Measurements from ENCODE around the gene TYR. TPM values are rescaled to one million over a fixed set of nuclear protein-coding genes. Genes with fewer than 3 reads are reported as not detected.
"Not testable (repeated sequence)": the region's sequence is repeated elsewhere in the genome, so short reads cannot be mapped to it uniquely, and the experiment has no call there.

TYR gene
- total RNA-seq, 1 experiment from 2014 or later: not detected

GRCh38 chr11:89275966-89276365, 98.3 kb downstream of the TYR start:
- Histone ChIP-seq H3K36me3 (ENCODE audit: low read depth) (no peaks in the 10 kb centered on the region), H3K4me1 (replicated peaks; ENCODE audit: insufficient read depth) (no peaks in the 10 kb centered on the region), H3K79me2 (ENCODE audit: low read depth) (no peaks in the 10 kb centered on the region), H3K9me2 (ENCODE audit: insufficient read depth) (no peaks in the 10 kb centered on the region), H3K27me3 (ENCODE audit: insufficient read depth, low read depth) (no peaks in the 10 kb centered on the region), H3K4me3 (no peak overlapping the region), H3F3A (ENCODE audit: insufficient read depth, low read depth) (no peaks in the 10 kb centered on the region), H4K20me1 (ENCODE audit: insufficient read depth) (no peaks in the 10 kb centered on the region), H3K4me2 (no peak overlapping the region), H3K27ac (no peak overlapping the region), H3K9me3 (ENCODE audit: insufficient read depth, low read depth) (no peaks in the 10 kb centered on the region), H2AFZ (no peak overlapping the region)
- ChIA-PET POLR2A (ENCODE audit: unreplicated experiment) (no interaction called here), CTCF (no interaction called here)
- no peak for TF ChIP-seq CTCF (conservative IDR thresholded peaks at IDR 0.05)
- TF ChIP-seq EZH2 (IDR thresholded peaks at IDR 0.05; ENCODE audit: low read depth): no peak
- intact Hi-C loops (cut with micrococcal nuclease; ENCODE audit: unreplicated experiment): no loop called here
- no peak for DNase-seq
- BruUV-seq (replicated peaks): no TSS peak

- no peaks in the 10 kb centered on the region for H3F3A ChIP-seq (ENCODE audit: insufficient read depth, low read depth)
- ChIA-PET POLR2A (ENCODE audit: unreplicated experiment) (no interaction called here), CTCF (no interaction called here)
- DNase-seq: no peak
- no peaks in the 10 kb centered on the region for H3K4me1 ChIP-seq (replicated peaks; ENCODE audit: insufficient read depth)
- H3K36me3 ChIP-seq (ENCODE audit: low read depth): no peaks in the 10 kb centered on the region
- H3K79me2 ChIP-seq (ENCODE audit: low read depth): no peaks in the 10 kb centered on the region
- no peak overlapping the region for H3K27ac ChIP-seq
- no peaks in the 10 kb centered on the region for H3K9me2 ChIP-seq (ENCODE audit: insufficient read depth)
- no peaks in the 10 kb centered on the region for H3K9me3 ChIP-seq (ENCODE audit: insufficient read depth, low read depth)
- intact Hi-C loops (cut with micrococcal nuclease; ENCODE audit: unreplicated experiment): no loop called here
- TF ChIP-seq EZH2 (IDR thresholded peaks at IDR 0.05; ENCODE audit: low read depth) (no peak), CTCF (conservative IDR thresholded peaks at IDR 0.05) (no peak)
- H2AFZ ChIP-seq: no peak overlapping the region
- no peaks in the 10 kb centered on the region for H3K27me3 ChIP-seq (ENCODE audit: insufficient read depth, low read depth)
- no peak overlapping the region for H3K4me3 ChIP-seq
- no peaks in the 10 kb centered on the region for H4K20me1 ChIP-seq (ENCODE audit: insufficient read depth)
- H3K4me2 ChIP-seq: no peak overlapping the region
- no TSS peak for BruUV-seq (replicated peaks)
Measured at GRCh38 chr11:89279176-89279575, 101.5 kb downstream of the TYR start.

GRCh38 chr11:89281032-89281677, 103.5 kb downstream of the TYR start:
- POLR2A ChIA-PET (ENCODE audit: unreplicated experiment); H3K9me3 ChIP-seq (ENCODE audit: insufficient read depth, low read depth); H4K20me1 ChIP-seq (ENCODE audit: insufficient read depth); intact Hi-C loops (cut with micrococcal nuclease; ENCODE audit: unreplicated experiment); H3K79me2 ChIP-seq (ENCODE audit: low read depth); H2AFZ ChIP-seq; H3K4me3 ChIP-seq; H3K9me2 ChIP-seq (ENCODE audit: insufficient read depth); H3K27ac ChIP-seq; H3K4me2 ChIP-seq; H3F3A ChIP-seq (ENCODE audit: insufficient read depth, low read depth); DNase-seq; CTCF ChIA-PET; H3K27me3 ChIP-seq (ENCODE audit: insufficient read depth, low read depth); H3K4me1 ChIP-seq (replicated peaks; ENCODE audit: insufficient read depth); BruUV-seq (replicated peaks); H3K36me3 ChIP-seq (ENCODE audit: low read depth): not testable (repeated sequence)

- H3F3A ChIP-seq (ENCODE audit: insufficient read depth, low read depth); intact Hi-C loops (cut with micrococcal nuclease; ENCODE audit: unreplicated experiment); H3K79me2 ChIP-seq (ENCODE audit: low read depth); H3K36me3 ChIP-seq (ENCODE audit: low read depth); H3K9me2 ChIP-seq (ENCODE audit: insufficient read depth); BruUV-seq (replicated peaks); H3K4me1 ChIP-seq (replicated peaks; ENCODE audit: insufficient read depth); H3K27ac ChIP-seq; DNase-seq; CTCF ChIA-PET; H4K20me1 ChIP-seq (ENCODE audit: insufficient read depth); H3K27me3 ChIP-seq (ENCODE audit: insufficient read depth, low read depth); H2AFZ ChIP-seq; H3K9me3 ChIP-seq (ENCODE audit: insufficient read depth, low read depth); H3K4me3 ChIP-seq; POLR2A ChIA-PET (ENCODE audit: unreplicated experiment); H3K4me2 ChIP-seq: not testable (repeated sequence)
Measured at GRCh38 chr11:89286601-89287000, 108.9 kb downstream of the TYR start.

GRCh38 chr11:89288004-89288403, 110.3 kb downstream of the TYR start:
- H3K9me2 ChIP-seq (ENCODE audit: insufficient read depth); H4K20me1 ChIP-seq (ENCODE audit: insufficient read depth); DNase-seq; H3F3A ChIP-seq (ENCODE audit: insufficient read depth, low read depth); H3K27ac ChIP-seq; H3K4me2 ChIP-seq; H2AFZ ChIP-seq; intact Hi-C loops (cut with micrococcal nuclease; ENCODE audit: unreplicated experiment); H3K79me2 ChIP-seq (ENCODE audit: low read depth); H3K9me3 ChIP-seq (ENCODE audit: insufficient read depth, low read depth); BruUV-seq (replicated peaks); H3K4me1 ChIP-seq (replicated peaks; ENCODE audit: insufficient read depth); CTCF ChIA-PET; POLR2A ChIA-PET (ENCODE audit: unreplicated experiment); H3K4me3 ChIP-seq; H3K36me3 ChIP-seq (ENCODE audit: low read depth); H3K27me3 ChIP-seq (ENCODE audit: insufficient read depth, low read depth): not testable (repeated sequence)

Data from PC-9 (cell line).